RPMI7951 (cell line): ENCODE results near the gene HDHD3. TPM values are rescaled to one million over a fixed set of nuclear protein-coding genes. Genes with fewer than 3 reads are reported as not detected.
"Not testable (repeated sequence)": the region's sequence is repeated elsewhere in the genome, so short reads cannot be mapped to it uniquely, and the experiment has no call there.

Experiments
- DNase-seq: peaks from one replicate; pipeline ENCODE4 v3.0.0-alpha.2; 2012; ENCODE audit warnings: low read depth
- total RNA-seq: library from RNA; depleted of rRNA; stranded (reverse); fragments of >200 nt; shearing (Covaris generic); gene quantifications from 2 replicates; pipeline ENCODE4 v1.2.3, GENCODE V29; 2014

Gene HDHD3
- total RNA-seq, 1 experiment from 2014 or later, result 5.3 TPM

GRCh38 chr9:113365652-113366051 is 11.1 kb downstream of the HDHD3 start:
- DNase-seq, result not testable (repeated sequence)

DNA sequence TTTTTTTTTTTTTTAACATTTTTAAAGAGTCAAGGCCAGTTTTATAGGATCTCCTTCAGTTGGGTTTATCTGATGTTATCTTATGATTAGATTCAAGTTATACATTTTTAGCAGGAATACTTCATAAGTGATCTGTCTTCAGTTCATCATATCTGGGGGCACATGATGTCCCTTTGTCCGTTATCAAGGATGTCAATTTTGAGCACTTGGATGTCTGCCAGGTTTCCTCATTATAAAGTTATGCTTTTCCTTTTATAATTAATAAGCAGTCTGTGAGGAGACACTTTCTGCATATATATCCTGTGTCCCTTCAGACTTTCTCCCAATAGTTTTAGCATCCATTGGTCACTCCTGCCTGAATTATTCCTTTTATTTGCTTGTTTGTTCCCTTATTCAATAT is 11.8 kb downstream of the HDHD3 start:
- no peak for DNase-seq

GRCh38 chr9:113363336-113363735 is 13.4 kb downstream of the HDHD3 start:
- DNase-seq, result no peak

- no peak for DNase-seq
Measured at GRCh38 chr9:113361304-113362018, 15.3 kb downstream of the HDHD3 start.

GRCh38 chr9:113360242-113360842 is 16.4 kb downstream of the HDHD3 start:
- no peak for DNase-seq

DNA sequence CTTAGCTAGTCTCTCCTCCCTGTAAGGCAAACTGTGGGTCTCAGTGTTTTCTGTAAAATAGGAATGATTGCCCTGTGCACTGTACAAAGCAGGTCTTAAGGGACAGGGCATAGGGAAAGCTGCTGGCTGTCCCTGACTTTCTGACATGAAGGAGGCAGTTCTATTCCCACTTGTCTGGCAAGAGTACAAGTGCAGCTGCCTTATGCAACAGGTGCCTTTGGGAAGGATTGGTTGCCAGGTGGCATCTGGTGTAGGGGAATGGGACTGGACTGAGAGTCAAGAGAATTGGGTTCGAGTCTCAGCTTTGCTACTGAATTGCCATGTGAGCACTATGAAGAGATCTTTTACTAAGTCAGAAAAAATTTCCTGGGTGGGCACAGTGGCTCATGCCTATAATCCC is 17.4 kb downstream of the HDHD3 start:
- DNase-seq, result no peak

DNA sequence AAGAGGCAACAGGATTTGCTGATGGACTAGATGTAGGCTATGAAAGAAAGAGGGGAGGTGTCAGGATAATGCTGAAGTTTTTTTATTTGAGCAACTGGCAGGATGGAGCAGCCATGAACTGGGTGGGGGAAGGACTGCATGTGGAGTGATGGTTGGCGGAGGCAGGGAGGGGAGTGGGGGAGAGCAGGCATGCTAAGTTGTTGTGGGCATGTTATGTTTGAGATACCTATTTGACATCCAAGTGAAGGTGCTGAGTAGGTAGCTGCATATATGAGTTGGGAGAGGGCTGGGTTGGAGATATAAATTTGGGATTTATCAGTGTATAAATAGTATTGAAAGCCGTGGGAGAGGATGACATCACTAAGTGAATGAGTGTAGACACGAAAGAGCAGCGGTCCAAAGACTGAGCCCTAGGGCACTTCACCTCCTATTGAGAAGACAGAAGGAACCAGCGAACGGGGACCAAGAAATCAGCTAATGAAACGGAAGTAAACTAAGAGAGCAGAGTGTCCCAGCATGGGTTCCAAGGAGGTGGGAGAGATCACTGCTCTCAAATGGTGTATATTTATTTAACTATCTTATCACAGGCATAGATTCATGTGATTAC is 20.0 kb downstream of the HDHD3 start:
- no peak for DNase-seq

DNA sequence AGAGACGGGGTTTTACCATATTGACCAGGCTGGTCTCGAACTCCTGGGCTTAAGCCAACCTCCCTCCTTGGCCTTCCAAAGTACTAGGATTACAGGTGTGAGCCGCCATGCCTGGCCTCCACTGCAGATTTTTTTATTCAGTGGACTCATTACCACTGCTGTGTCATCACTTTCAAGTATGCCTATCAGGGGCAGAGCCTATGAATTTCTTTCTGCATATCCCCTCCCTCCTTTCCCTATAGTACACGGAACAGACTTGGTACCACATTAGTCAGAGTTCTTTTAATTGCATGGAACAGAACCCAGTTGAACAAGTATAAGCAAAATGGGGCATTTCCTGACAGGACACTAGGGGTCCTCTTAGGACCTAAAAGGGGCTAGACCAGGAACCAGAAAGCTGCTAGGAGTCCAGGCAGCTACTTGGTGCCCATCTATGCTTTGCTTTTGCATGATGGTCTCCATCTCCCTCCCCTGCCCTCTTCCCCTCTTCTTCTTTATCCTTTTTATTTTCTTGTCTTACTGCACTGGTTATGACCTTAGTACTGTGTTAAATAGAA is 21.7 kb downstream of the HDHD3 start:
- DNase-seq, result peak; percentile 27

GRCh38 chr9:113352411-113352810 is 24.4 kb downstream of the HDHD3 start:
- no peak for DNase-seq

DNA sequence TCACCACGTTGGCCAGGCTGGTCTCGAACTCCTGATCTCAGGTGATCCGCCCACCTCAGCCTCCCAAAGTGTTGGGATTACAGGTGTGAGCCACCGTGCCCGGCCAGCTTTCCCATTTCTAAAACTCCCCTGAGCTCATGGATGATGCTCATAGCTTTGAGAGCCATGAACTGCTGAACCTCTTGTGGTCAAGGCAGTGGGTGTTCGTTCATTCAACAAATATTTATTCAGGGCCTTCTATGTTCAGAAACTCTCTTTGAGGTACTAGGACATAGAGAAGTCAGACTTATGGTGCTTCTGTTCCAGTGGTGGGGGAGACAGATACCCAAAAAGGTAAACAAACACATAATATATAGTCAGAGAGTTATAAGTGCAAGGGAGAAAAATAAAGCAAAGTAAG is 24.8 kb downstream of the HDHD3 start:
- DNase-seq, result no peak

- DNase-seq, result no peak
Measured at GRCh38 chr9:113350937-113351336, 25.8 kb downstream of the HDHD3 start.

DNA sequence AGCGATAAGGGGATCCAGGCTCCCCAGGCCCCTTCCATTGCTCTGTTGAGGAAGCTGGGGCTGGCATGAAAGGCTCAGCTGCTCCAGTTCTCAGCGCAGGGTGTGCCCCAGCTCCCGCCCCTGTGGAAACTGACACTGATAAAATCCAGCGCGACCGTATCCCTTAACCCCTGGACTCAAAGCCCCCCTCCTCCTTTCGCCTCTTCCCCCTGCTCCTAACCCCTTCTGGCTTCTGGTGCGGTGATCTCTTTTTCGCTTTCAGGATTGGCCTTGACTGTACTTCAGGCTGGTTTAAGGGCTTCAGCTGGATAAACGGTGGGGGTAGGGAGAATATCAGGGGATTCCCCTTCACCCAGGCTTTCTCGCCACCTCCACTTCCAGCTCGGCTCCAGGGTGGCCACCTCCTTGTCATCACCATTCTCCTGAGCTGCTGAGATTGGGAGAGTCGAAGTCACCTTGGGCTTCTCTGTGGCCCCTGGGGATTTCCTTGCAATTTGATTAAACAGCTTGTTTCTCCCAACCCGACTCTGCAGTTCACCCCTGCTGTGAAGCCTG is 26.6 kb downstream of the HDHD3 start:
- DNase-seq, result no peak

DNA sequence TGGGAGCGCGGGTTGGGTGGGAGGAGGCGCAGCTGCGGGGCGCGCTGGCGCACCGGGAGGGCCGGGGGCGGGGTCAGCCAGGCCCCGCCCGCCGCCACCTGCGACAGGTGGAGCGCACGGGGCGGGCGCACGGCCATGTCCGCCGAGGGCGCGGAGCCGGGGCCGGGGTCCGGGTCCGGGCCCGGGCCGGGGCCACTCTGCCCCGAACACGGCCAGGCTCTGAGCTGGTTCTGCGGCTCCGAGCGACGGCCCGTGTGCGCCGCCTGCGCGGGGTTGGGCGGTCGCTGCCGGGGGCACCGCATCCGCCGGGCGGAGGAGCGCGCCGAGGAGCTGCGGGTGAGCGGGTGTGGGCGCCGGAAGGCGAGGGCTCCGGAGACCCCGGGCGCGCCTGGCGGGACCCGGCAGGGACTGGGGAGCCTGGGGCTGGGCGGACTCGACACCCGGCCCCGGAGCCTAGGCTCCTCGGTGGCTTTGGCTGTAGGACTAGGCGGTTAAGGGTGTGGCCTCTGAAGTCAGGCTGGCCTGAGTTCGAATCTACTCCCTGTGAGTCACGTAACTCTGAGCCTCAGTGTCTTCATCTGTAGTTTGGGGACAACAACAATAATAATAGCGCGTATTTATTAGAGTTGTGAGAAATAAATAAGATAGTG is 27.2 kb downstream of the HDHD3 start, which contains the start of gene BSPRY:
BSPRY (plus strand) TSS at position 97 of the 650 bp plus-strand sequence; CDS start at position 136, 39 bp downstream.
- no peak for DNase-seq

DNA sequence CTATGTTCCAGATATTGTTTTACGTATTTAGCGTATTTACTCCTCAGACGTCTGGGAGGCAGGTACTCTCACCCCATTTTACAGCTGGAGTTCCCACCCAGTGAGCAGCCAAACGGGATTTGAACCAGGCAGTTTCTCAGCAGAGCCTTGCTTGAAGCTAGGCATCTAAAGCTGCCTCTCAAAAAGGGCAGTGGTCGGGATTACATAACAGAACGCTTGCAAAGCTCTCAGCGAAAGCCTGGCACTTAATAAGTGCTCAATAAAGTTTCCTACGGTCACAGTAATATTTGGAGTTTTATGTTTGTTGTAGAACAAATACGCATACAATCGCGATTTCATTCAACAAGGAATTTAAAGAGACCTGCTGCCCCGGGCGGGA is 27.7 kb downstream of the HDHD3 start:
- DNase-seq, result no peak

DNA sequence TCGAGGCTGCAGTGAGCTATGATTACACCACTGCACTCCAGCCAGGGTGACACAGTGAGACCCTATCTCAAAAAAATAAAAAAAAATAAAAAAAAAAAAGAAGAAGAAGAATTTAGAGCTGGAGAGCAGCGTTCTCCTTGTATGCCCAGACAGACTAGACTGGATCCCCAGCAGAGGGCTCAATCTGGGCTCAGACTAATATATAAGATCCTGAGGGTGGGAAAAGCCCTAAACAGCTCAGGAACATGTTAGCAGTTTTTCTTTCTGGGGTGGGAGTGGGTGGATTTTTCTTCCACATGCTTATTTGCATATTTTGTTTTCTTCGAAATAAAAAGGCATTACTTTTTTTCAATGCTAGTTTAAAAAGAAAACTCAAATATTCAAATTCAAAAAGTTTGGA is 28.3 kb downstream of the HDHD3 start:
- DNase-seq, result no peak

DNA sequence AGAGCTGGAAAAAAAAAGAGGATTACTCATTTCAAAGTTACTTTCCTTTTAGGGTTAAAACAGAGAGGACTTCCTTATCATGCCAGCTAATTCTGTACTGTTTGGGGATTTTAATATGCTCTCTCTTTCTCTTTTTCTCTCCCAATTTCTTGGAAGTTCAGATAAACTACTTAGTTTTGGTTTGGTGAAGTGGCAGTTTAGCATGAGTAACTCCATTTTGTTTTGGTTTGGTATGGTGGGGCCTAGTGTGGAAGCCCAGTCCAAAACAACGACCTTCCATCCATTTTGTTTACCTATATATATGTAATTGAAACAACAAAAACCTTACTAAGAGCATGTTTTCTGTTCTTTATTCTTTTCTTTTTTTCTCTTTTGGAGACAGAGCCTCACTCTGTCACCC is 31.1 kb downstream of the HDHD3 start:
- DNase-seq, result no peak

GRCh38 chr9:113345190-113345589 is 31.6 kb downstream of the HDHD3 start:
- peak; percentile 9 for DNase-seq

- peak; percentile 48 for DNase-seq
Measured at GRCh38 chr9:113343732-113344231, 33.0 kb downstream of the HDHD3 start.

DNA sequence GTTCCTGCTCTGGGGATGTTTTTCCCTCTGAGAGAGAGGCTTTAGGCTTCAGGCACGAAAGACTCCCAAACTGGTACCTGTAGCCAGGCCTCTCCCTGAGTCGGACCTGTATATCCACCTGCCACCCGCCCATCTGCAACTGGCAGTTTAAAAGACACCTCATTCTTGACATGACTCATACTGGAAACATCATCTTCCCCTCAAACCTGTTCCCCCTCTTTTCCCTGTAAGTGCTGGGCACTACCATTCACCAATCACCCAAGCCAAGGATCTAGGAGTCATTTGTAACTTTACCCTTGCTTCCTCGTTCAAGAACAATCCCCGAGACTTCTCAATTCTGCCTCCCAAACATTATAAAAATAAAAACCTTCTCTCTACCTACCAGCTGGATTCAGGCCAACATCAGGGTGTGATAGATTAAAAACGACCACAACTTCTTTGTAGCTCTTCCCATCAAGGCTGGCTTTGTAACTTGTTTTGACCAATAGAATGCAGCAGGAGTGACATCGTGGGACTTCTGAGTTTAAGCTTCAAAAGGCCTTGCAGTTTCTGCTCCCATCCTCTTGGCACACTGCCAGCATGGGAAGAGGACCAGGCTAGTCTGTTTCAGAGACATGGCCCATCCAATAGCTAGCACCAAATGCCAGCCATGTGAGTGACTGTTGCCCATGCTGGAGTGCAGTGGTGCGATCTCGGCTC is 34.9 kb downstream of the HDHD3 start:
- DNase-seq, result no peak

- peak; percentile 83 for DNase-seq
Measured at GRCh38 chr9:113340011-113340699, 36.6 kb downstream of the HDHD3 start, which contains the start of gene WDR31. TSS of gene WDR31 (minus strand) at chr9:113340275. CDS start at chr9:113332022, 8,253 bp downstream.
